ENCODE results near the gene PTOV1.

- TF ChIP-seq POLR2AphosphoS5 (IDR thresholded peaks at IDR 0.05; ENCODE audit: low read depth) (no peak; the same call in 1 of the 2 replicates), CTCF (IDR thresholded peaks at IDR 0.05; ENCODE audit: insufficient read depth, low read length) (no peak), REST (IDR thresholded peaks at IDR 0.05; ENCODE audit: insufficient replicate concordance, low read depth) (no peak), GABPA (IDR thresholded peaks at IDR 0.05; ENCODE audit: low read depth) (no peak), SPI1 (IDR thresholded peaks at IDR 0.05; ENCODE audit: borderline replicate concordance, low read depth) (no peak)
These were observed 6.3 kb downstream of the PTOV1 start for GRCh38 chr19:49857061-49857837.
